HG03108 (cell line): Measurements from ENCODE around the gene RBM45.
"Not testable (repeated sequence)": the region's sequence is repeated elsewhere in the genome, so short reads cannot be mapped to it uniquely, and the experiment has no call there.

ENCODE experiments used
- ATAC-seq: cut with Tn5 transposase; IDR thresholded peaks from one replicate; pipeline ENCODE4 v1.9.1; 2021; ENCODE audit warnings: moderate library complexity; ENCODE audit not compliant: unreplicated experiment

The RBM45 gene

GRCh38 chr2:178112202-178113152, at the start of gene RBM45:
Gene RBM45, plus strand, starts transcription at chr2:178112437. Its CDS starts 110 bp downstream, at chr2:178112547.
- peak; percentile 92 for ATAC-seq

GRCh38 chr2:178066324-178066723, 45.9 kb upstream of the RBM45 start:
- no peak for ATAC-seq

DNA sequence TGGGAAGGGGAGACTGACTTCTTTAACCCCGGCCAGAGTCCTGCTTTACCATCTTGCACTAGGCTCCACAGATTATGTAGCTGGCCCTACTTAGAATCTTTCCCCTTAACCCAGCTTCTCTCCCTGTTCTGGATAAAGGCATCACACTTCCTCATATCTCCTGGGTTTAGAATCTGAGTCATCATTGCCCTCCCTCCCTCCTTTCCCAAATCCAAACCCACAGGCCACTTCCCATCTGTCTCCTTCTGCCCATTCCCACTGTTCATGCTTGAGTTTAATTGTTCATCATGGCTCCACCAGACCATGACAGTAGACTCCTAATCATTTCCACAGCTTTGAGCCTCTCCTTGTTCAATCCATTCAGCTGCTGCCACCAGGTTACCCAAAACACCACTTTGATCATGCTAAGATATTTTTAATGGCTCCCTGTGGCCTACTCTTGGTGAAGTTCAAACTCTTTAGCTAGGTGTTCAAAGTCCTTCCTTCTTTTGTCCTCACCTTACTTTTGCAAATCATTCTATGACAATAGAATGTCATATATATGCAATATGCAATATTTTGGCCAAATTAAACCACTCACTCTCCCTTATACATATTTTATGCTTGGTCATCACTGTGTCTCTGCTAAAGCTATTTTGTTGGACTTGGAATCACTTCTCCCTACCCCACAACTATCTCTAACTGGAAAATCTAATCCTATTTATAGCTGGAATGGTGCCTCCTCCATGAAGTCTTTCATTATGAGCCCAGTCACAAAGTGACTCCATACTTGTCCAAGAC, 45.2 kb upstream of the RBM45 start:
- no peak for ATAC-seq

DNA sequence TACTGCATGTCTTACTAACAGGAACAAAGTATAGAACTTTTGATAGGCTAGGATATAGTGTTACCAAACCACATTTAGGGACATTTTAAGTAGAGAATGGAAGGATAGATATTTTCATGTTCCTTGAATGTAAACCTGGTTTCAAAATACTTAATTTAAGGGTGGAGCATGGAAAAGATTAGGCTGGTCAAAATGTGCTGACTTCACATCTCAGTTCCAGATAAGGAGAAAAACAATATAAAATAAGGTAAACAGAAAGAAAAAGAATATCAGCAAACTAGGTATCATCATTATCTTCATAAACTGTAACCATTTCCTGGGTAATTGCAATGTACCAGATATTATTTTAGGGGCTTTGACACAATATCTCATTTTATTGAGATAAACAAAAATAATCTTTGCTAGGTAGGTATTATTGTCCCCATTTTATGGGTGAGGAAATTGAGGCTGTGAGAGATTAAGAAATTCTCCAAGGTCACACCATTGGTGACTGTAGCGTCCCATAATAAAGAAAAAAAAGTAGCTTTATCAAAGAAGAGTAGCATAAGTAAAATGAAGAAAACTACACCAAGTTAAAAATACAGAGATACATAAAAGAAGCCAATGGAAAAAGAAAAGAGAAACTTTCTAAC, 43.3 kb upstream of the RBM45 start:
- ATAC-seq = no peak

GRCh38 chr2:178069551-178069950, 42.7 kb upstream of the RBM45 start:
- no peak for ATAC-seq

DNA sequence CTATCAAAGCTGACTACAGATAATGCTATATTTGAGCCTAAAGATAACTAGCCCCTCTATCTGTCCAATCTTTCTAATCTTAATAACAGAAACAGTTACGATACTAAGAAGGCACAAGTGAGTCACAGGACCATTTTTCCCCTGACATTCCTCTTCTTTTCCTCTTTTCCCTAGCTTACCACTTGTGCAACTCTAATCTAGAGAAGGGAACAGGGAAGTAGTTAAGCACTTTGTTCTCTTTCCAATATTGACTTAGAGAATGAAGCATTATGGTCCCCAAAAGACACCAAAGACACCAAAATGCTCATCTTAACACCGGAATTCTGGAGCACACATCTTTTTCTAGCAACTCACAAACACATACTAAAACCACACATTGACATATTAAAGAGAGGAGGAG, 41.4 kb upstream of the RBM45 start:
- no peak for ATAC-seq

- no peak for ATAC-seq
Observed at GRCh38 chr2:178072000-178072382, 40.2 kb upstream of the RBM45 start.

DNA sequence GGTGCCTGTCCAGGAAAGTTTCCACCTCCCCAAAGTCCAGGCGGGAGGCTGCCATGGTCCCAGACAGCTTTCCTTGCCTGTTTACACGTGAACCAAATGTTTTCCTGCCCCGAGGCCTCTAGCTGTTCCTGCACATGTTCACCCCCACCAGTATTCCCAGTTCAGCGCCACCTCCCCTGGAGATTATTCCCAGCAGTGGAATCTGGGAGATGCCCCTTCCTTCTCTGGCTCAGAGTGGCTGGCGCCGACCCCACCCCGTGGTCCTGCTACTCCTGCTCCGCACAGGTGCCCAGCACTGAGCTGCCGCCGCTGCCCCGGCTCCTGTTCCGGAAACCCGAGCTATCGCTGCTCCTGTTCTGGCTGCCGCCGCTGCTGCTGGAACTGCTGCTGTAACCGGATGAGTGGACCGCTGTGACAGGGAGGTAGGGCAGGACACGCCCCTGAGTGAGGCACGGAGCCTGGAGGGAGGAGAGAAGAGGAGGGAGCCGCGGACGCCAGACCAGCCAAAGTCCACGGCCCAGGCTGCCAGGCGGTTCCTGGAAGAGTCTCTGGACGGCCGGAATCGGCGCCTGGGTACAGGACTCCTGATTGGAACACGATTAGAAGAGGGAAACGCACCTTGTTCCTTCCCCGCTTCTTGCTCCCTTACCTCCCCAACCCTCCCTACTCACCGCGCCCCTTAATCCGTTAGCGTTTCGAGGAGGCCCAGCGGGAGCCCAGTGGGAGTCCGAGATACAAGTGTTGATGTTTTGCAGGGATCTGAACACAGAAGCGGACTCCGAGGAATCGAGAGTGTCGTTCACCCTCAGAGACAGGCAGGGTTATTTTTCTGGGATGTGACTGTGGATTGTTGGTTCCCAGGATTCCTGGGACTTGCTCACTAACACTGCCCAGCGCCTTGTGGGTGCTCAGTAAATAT, 39.6 kb upstream of the RBM45 start, which contains the start of gene PDE11A:
Gene PDE11A, minus strand, starts transcription at position 395 of the 919 bp plus-strand sequence. Its CDS starts 340 bp downstream, at position 55.
- ATAC-seq = peak; percentile 78

DNA sequence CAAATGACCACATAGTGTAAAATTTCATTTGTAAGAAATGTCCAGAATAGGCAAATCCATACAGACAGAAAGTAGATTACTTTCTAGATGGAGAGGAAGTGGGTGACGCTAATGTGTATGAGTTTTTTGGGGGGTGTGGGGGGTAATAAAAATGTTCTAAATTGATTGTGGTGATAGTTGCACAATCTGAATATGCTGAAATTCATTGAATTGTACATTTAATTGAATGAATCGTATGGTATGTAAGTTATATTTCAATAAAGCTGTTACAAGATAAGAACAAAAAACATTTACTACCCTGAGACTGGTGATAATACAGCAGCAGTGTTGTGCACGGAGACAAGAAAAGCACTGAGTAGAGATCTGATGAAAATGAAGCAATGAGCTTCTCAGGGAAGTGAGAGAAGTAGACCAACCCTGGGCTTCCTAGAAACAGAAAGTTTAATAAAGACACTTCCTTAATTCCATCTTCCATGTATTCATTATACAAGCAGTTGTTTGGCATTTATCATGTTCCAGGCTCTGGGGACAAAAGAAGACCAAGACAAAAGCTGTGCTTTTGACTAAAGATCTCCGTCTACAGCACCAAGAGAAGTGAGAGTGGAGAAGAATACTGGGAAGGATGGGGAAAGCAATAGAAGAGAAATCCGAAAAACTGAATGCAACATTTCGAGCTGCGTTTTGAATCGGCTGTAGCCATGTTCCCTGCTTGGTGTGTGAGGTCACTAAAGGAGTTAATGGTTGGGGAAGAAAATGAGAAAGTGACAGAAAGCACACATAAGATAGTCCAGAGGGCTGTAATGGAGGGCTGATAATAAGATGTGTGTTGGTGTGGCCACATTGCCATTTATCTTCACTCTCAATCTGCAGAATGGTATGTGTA, 37.9 kb upstream of the RBM45 start:
- ATAC-seq = no peak

GRCh38 chr2:178075006-178075326, 37.3 kb upstream of the RBM45 start:
- no peak for ATAC-seq

- no peak for ATAC-seq
Observed at GRCh38 chr2:178076130-178076529, 36.1 kb upstream of the RBM45 start.

DNA sequence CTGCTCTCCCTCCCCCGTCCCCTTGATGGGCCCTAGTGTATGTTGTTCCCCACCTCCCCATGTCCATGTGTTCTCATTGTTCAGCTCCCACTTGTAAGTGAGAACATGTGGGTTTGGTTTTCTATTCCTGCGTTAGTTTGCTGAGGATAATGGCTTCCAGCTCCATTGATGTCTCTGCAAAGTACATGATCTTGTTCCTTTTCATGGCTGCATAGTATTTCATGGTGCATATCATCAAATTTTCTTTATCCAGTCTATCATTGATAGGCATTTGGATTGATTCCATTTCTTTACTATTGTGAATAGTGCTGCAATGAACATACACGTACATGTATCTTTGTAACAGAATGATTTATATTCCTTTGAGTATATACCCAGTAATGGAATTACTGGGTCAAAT, 33.0 kb upstream of the RBM45 start:
- ATAC-seq = not testable (repeated sequence)

DNA sequence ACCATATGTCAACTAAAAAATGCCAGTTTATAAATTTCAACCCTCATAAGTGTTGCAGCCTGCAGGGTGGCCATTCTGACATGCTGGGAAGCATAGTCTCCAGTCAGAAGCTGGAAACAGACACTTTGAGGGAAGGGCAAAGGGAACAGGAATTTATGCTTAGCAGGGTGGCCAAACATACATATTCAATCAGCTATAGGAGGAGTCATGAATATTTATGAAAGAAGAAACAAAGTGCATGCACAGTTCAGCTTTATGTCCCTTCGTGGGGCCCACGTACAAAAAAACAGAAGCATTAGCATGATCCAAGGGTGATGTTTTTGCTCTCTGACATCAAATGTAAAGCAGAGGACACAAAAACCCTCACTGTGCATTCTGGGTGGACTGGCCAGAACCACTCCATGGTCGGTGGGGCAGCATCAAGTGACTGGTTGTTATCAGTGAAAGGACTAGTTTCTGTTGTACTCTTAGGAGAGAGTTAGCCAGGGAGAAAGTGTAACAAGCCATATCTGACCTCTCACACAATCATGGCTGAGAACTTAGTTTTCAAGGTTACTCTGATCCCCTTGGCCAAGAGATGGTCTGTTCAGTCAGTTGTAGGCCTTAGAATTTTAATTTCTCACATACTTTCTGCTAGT, 29.7 kb upstream of the RBM45 start:
- no peak for ATAC-seq

DNA sequence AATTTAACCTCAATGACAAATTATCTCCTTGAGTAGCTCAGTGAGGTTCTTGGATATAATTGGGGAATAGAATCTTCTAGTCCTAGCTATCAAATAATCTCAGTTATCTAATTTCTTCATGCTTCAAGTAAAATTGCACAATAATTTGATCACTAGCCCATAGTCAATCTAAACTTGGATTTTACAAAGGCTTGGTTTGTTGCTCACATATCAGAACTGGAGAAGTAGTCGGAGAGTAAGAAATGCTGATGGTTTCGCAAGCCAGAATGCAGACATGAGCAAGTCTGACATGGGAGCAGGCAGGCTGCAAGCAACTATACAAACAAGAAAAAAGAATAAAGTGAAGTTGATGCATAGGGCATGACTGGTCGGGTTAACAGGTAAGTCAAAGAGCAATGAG, 28.0 kb upstream of the RBM45 start:
- no peak for ATAC-seq

GRCh38 chr2:178088774-178089270, 23.4 kb upstream of the RBM45 start:
- no peak for ATAC-seq

DNA sequence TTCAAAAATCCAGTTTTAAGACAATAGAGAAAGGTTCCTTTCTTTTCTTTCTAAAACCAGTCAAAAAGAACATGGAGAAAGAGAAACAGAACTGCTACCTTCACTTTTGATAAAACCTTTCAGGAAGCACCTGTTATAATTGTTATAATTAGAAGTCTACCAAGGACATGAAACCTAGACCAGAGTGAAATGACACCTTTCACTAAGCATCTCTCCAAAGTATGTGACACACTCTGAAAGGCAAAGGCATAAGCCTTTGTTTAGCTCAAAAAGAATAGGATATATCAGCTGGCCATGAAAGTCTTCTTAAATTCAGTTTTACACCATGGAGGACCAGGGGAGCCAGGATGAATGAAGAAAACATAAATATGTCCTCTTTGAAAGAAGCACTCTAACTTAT, 18.8 kb upstream of the RBM45 start:
- no peak for ATAC-seq

DNA sequence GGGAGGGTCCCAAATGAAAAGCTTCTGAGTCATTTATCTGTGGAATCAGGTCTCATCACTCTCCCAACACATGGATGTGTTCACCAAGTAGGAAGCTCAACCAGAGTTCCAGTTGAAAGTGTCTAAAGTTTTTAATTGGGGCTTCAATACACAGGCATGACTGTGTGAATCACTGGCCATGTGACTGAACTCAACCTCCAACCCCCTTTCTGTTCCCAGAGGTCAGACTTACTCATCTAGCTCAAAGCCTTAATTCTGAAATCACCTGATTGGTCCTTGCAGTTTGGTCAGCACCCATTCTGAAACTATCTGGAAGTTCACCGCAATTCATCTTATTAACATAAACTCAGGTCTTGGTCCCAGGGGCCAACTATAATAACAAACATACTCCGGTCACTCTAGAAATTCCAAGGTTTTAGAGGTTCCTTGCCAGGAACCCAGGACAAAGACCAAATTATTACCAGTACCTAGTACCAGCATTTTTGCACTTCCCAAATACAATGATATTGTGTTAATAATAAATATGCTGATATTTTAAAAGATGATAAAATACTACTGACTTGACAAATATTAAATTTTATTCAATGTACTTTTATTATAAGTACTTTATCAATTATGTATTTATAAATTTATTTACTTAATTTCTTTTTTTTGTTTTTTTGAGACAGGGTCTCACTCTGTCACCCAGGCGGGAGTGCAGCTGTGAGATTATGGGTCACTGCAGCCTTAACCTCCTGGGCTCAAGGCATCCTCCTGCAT, 10.7 kb upstream of the RBM45 start:
- no peak for ATAC-seq

DNA sequence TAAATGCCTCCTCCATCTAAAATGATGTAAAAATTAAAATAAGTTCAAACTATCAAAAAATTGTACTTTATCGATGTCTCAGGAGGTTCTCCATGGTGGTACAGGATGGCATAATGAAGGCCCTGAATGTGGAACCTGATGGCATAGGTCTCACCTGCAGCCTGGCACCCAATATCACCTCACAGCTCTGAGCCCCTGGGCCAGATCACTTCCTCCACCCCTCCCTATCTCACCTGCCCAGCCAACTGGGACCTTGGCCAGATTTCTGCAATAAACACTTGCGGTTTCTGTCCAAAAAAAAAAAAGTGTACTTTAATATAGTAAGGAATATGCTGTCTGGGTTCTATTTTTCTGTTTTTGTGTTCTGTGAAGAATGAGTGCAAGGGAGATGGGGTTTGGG, 6.7 kb upstream of the RBM45 start:
- ATAC-seq = no peak
